Measurements from ENCODE around the gene RNF148. TPM values are rescaled to one million over a fixed set of nuclear protein-coding genes. Genes with fewer than 3 reads are reported as not detected.

RNF148 gene
- polyA plus RNA-seq, 1 donor: 0.33 TPM

Other genes starting within 250 kb of the RNF148 start
- gene RNF133, start 3.8 kb downstream of the RNF148 start, polyA plus RNA-seq (ENCODE audit: insufficient read length): 0.18 TPM
- gene CADPS2, start 183.5 kb upstream of the RNF148 start, polyA plus RNA-seq (ENCODE audit: insufficient read length): 51.3 TPM